ENCODE results near the gene CFAP57.
A peak's percentile ranks its signal among the peaks of the same experiment; 100 is the strongest.

Gene CFAP57

DNA sequence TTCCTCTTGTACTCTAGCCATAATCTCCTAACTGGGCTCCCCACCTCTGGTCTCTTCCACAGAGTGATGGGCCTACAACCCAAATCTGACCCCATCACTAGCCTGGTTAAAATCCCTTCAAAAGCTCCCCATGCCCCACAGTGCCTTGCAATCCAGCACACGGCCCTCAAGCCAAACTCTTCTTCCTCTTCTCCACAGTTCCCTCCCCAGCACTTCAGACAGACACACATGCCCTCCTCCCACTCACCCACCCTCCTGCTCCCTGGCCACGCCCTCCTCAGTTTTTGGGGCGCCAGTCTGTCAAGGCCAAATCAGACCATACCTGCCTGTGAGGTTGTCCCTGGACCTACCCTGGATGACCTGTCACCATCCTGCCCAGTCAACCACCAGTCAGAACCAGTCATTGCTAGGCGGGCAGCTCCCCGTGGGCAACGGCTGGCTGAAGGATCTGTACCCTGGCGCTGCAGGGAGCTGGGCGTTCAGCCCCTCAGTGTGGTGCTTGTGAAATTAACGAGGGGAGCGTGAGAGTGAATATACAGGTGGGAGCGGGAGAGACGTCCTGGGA, 112.5 kb downstream of the CFAP57 start:
- H3K27me3 Mint-ChIP-seq (ENCODE audit: low read depth), result peaks cover 19% of the 10 kb centered on the region
- peak overlapping the region; percentile 74 to 97 (median 84) for H3K27ac Mint-ChIP-seq
- H3K4me1 Mint-ChIP-seq, result no peaks in the 10 kb centered on the region
- TF ChIP-seq, protein P1, sequence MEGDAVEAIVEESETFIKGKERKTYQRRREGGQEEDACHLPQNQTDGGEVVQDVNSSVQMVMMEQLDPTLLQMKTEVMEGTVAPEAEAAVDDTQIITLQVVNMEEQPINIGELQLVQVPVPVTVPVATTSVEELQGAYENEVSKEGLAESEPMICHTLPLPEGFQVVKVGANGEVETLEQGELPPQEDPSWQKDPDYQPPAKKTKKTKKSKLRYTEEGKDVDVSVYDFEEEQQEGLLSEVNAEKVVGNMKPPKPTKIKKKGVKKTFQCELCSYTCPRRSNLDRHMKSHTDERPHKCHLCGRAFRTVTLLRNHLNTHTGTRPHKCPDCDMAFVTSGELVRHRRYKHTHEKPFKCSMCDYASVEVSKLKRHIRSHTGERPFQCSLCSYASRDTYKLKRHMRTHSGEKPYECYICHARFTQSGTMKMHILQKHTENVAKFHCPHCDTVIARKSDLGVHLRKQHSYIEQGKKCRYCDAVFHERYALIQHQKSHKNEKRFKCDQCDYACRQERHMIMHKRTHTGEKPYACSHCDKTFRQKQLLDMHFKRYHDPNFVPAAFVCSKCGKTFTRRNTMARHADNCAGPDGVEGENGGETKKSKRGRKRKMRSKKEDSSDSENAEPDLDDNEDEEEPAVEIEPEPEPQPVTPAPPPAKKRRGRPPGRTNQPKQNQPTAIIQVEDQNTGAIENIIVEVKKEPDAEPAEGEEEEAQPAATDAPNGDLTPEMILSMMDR (IDR thresholded peaks at IDR 0.05; ENCODE audit: unreplicated experiment in 3 of 3), result no peak
- no peaks in the 10 kb centered on the region for H3K9me3 Mint-ChIP-seq
- H3K36me3 Mint-ChIP-seq (ENCODE audit: low read depth), result no peaks in the 10 kb centered on the region
- H3K4me3 Mint-ChIP-seq, result peak overlapping the region; percentile 82 to 86 (median 84)

DNA sequence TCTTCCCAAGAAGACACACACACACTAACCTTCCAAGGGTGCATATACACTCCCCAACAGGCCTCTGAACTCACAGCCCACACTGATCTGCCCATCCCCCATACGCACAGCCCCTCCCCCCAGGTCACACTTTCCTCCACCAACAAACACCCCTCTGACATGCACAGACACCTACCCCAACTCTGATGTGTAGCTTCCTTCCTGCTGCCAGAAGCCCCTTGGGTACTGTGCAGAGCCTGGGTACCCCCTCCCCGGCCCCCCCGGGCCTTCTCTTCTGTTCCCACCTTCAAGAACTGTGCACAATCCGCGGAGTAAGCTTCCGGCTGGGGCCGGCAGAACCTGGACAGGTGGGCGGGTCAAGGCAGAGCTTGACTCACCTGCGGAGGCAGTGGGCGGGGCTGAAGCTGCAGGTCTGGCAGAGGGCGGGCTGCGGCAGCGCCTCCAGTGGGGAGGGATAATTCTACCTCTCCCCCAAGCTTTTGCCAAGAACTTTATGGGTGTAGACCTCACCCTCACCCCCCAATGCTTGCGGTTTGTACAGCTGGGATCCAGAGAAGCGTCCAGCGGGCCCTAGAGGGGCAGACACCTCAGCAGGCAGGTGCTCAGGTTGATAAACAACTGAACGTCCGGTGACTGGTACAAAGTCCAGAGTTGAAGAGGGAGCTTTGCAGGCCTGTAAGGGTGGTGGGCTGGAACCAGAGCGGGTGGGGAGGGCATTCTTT, 113.3 kb downstream of the CFAP57 start, which contains the start of gene C1orf210:
TSS of gene C1orf210 (minus strand) at position 313 of the 722 bp plus-strand sequence. CDS start 2,311 bp downstream, outside the sequence.
- TF ChIP-seq, protein P1 (IDR thresholded peaks at IDR 0.05; ENCODE audit: unreplicated experiment in 3 of 3), result no peak
- Mint-ChIP-seq H3K9me3 (no peaks in the 10 kb centered on the region), H3K36me3 (ENCODE audit: low read depth) (no peaks in the 10 kb centered on the region), H3K27ac (peak within 1 kb of the TSS; percentile 74 to 97 (median 84)), H3K4me3 (peak within 1 kb of the TSS; percentile 82 to 86 (median 84)), H3K27me3 (ENCODE audit: low read depth) (peaks cover 19% of the 10 kb centered on the region), H3K4me1 (no peaks in the 10 kb centered on the region)

DNA sequence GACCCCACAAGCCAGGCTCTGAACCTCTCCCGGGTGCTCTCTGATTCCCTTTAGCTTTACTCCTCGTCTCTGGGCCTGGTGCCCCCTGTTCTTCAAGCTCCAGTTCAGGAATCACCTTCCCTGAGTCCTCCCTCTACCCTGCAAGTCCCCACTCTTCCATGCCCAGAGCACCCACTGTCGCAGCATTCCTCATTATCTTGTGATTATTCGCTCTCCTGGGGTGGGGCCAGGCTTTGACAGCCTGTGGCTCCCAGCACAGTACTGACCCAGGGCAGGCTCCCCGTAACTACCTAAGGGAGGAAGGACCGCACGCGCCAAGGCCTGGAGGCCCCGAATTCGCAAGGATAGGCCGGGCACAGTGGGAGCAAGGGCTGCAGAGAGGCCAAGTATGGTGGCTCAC, 114.0 kb downstream of the CFAP57 start:
- Mint-ChIP-seq H3K9me3 (no peaks in the 10 kb centered on the region), H3K4me1 (no peaks in the 10 kb centered on the region), H3K27me3 (ENCODE audit: low read depth) (peaks cover 19% of the 10 kb centered on the region), H3K36me3 (ENCODE audit: low read depth) (no peaks in the 10 kb centered on the region), H3K27ac (peak overlapping the region; percentile 74 to 97 (median 84)), H3K4me3 (peak overlapping the region in 1 of 3 experiments; percentile 14)
- TF ChIP-seq, protein P1 (IDR thresholded peaks at IDR 0.05; ENCODE audit: unreplicated experiment in 3 of 3), result no peak

DNA sequence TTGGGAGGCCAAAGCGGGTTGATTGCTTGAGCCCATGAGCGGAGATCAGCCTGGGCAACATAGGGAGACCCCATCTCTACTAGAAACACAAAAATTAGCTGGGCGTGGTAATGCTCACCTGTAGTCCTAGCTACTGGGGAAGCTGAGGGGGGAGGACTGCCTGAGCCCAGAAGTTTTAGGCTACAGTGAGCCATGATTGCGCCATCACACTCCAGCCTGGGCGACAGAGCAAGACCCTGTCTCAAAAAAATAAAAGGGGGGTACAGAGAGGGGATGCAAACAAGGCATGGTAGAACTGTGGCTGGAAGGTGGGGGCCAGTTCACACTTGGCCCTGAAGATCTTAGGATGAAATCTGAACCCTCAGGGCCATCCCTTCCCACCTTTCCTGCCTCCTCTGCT, 114.4 kb downstream of the CFAP57 start:
- Mint-ChIP-seq H3K27ac (peak overlapping the region; percentile 74 to 97 (median 84)), H3K9me3 (no peaks in the 10 kb centered on the region), H3K27me3 (ENCODE audit: low read depth) (peaks cover 19% of the 10 kb centered on the region), H3K36me3 (ENCODE audit: low read depth) (no peaks in the 10 kb centered on the region), H3K4me1 (no peaks in the 10 kb centered on the region), H3K4me3 (no peak overlapping the region)
- TF ChIP-seq, protein P1 (IDR thresholded peaks at IDR 0.05; ENCODE audit: unreplicated experiment in 3 of 3), result no peak

DNA sequence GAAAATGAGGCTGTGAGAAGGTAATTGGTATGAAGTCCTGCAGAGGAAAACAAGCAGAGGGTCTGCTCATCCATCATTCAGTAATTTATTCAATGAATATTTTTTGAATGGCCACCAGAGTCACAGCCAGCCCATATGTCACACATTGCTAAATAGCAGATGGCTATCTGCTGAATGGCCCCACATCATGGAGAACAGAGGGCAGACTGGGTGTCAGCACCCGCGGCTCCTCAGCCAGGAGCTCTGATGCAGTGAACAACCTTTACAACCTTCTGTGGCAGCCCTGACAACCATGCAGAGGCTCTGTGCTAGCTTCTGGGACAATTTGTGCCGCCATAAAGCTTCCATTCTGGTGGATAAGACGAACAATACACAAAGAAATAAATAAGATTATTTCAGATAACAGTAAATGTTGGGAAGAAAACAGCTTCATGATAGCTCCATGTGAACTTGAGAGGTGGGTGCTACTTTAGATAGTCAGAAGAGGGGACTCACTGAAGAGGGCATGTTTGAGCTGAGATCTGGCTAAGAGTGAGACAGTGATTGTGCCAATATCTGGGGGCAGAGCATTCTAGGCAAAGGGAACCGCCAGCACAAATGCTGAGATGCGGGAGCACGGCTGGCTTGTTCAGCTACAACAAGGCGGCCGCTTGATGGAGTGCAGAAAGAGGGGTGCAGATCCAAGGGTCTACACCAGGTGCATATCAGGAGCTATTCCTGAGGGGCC, 116.1 kb downstream of the CFAP57 start:
- Mint-ChIP-seq H3K4me3 (no peak overlapping the region), H3K27ac (peak overlapping the region in 1 of 3 experiments; percentile 63), H3K9me3 (no peaks in the 10 kb centered on the region), H3K36me3 (ENCODE audit: low read depth) (no peaks in the 10 kb centered on the region), H3K4me1 (no peaks in the 10 kb centered on the region), H3K27me3 (ENCODE audit: low read depth) (peaks cover 19% of the 10 kb centered on the region)
- TF ChIP-seq, protein P1 (IDR thresholded peaks at IDR 0.05; ENCODE audit: unreplicated experiment in 3 of 3), result no peak

Measured in nephron (organoid).